ENCODE data around the gene LRMDA.

- TF ChIP-seq CTCF (conservative IDR thresholded peaks at IDR 0.05; ENCODE audit: low read length) (no peak), EZH2phosphoT487 (IDR thresholded peaks at IDR 0.05; ENCODE audit: borderline replicate concordance, low read depth, low read length) (no peak)
These were observed 685.1 kb downstream of the LRMDA start for GRCh38 chr10:76116523-76116922.

Measured in OCI-LY7 (cell line).